Measurements from ENCODE around the gene RSKR.

The RSKR gene

GRCh38 chr17:28574526-28574925, 39.5 kb downstream of the RSKR start:
- TF ChIP-seq CTCF (IDR thresholded peaks at IDR 0.05) = no peak
- H3K27me3 ChIP-seq = no peaks in the 10 kb centered on the region
- H3K36me3 ChIP-seq = no peaks in the 10 kb centered on the region
- H3K4me3 ChIP-seq (ENCODE audit: low read depth in 1 of 2, low read length in 1 of 2) = no peak overlapping the region
- no peaks in the 10 kb centered on the region for H3K9me3 ChIP-seq
- peaks cover 30 to 47% of the 10 kb centered on the region in 2 experiments for H3K4me1 ChIP-seq (ENCODE audit: control insufficient read depth in 1 of 2, insufficient read depth in 1 of 2, low read depth in 1 of 2, low read length in 1 of 2)
- no peak overlapping the region for H3K27ac ChIP-seq

- TF ChIP-seq CTCF (IDR thresholded peaks at IDR 0.05) = no peak
- no peaks in the 10 kb centered on the region for H3K36me3 ChIP-seq
- H3K9me3 ChIP-seq = no peaks in the 10 kb centered on the region
- no peak overlapping the region for H3K27ac ChIP-seq
- no peaks in the 10 kb centered on the region for H3K27me3 ChIP-seq
- H3K4me1 ChIP-seq (ENCODE audit: control insufficient read depth in 1 of 2, insufficient read depth in 1 of 2, low read depth in 1 of 2, low read length in 1 of 2) = peaks cover 31 to 47% of the 10 kb centered on the region in 2 experiments
- no peak overlapping the region for H3K4me3 ChIP-seq (ENCODE audit: low read depth in 1 of 2, low read length in 1 of 2)
These were observed 40.0 kb downstream of the RSKR start for GRCh38 chr17:28573966-28574480.

- Histone ChIP-seq H3K9me3 (no peaks in the 10 kb centered on the region), H3K36me3 (no peaks in the 10 kb centered on the region), H3K27me3 (no peaks in the 10 kb centered on the region), H3K4me1 (ENCODE audit: control insufficient read depth in 1 of 2, insufficient read depth in 1 of 2, low read depth in 1 of 2, low read length in 1 of 2) (peaks cover 35 to 42% of the 10 kb centered on the region in 2 experiments), H3K27ac (no peak overlapping the region), H3K4me3 (ENCODE audit: low read depth in 1 of 2, low read length in 1 of 2) (no peak overlapping the region)
- TF ChIP-seq CTCF (IDR thresholded peaks at IDR 0.05) = no peak
These were observed 40.5 kb downstream of the RSKR start for GRCh38 chr17:28573521-28573920.

- Histone ChIP-seq H3K36me3 (no peaks in the 10 kb centered on the region), H3K4me3 (ENCODE audit: low read depth in 1 of 2, low read length in 1 of 2) (no peak overlapping the region), H3K9me3 (no peaks in the 10 kb centered on the region), H3K27ac (no peak overlapping the region), H3K27me3 (no peaks in the 10 kb centered on the region), H3K4me1 (ENCODE audit: control insufficient read depth in 1 of 2, insufficient read depth in 1 of 2, low read depth in 1 of 2, low read length in 1 of 2) (peaks cover 40 to 46% of the 10 kb centered on the region in 2 experiments)
- no peak for TF ChIP-seq CTCF (IDR thresholded peaks at IDR 0.05)
These were observed 41.0 kb downstream of the RSKR start for GRCh38 chr17:28573040-28573380.

GRCh38 chr17:28572259-28573039, 41.5 kb downstream of the RSKR start:
- H3K9me3 ChIP-seq = no peaks in the 10 kb centered on the region
- no peak overlapping the region for H3K27ac ChIP-seq
- no peaks in the 10 kb centered on the region for H3K36me3 ChIP-seq
- no peak for TF ChIP-seq CTCF (IDR thresholded peaks at IDR 0.05)
- H3K27me3 ChIP-seq = no peaks in the 10 kb centered on the region
- H3K4me3 ChIP-seq (ENCODE audit: low read depth in 1 of 2, low read length in 1 of 2) = peak overlapping the region; percentile 88 to 92
- peaks cover 45 to 52% of the 10 kb centered on the region in 2 experiments for H3K4me1 ChIP-seq (ENCODE audit: control insufficient read depth in 1 of 2, insufficient read depth in 1 of 2, low read depth in 1 of 2, low read length in 1 of 2)
